Forelimb muscle (tissue), 1 donor: ENCODE measurements around the gene FSTL4. TPM values are rescaled to one million over a fixed set of nuclear protein-coding genes. Genes with fewer than 3 reads are reported as not detected.

Experiments used
- DNase-seq: peaks from one replicate; pipeline ENCODE4 v3.0.0-alpha.2; 2013; ENCODE audit warnings: low read depth
- polyA plus RNA-seq: library from polyadenylated mRNA; unstranded; fragments of 120-200 nt; gene quantifications from one replicate; pipeline ENCODE4 v1.2.1, GENCODE V29; 2013; ENCODE audit not compliant: insufficient read length

The FSTL4 gene
- polyA plus RNA-seq, 1 donor = 3.6 TPM

DNA sequence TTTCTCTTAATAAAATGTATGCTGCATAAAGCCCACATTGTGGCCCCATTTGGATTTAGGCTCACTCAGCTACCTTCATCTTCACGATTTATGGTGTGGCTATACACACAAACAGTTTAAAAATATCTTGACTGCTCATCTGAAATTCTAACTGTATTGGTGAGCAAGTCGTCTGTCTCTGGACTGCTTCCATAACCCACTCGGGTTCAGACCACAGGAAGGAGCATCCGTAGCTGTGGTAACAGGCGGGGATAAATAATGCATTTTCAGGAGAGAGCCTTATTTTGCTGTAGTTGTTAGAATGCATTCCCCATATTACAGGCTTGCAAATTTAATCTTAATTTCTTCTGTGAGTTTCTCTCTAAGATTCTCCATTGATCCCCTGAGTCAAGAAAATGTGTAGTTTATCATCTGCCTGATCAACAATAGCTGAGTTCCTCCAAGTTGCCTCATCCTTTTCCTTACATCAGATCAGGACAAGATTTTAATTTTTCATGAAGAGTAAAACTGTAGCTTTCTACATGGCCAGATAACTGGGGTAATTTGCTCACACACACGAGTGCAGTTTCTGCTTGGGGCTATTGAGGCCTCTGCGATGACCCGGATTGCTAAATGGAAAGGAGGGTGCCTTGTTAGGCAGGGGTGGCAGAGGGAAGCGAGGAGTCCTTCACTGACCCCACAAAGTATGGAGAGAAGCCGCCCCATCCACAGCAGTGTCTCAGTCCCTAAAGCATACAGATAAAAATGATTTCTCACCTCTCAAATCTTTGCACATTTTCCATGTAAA lies 133.9 kb downstream of the FSTL4 start:
- peak; percentile 16 for DNase-seq

DNA sequence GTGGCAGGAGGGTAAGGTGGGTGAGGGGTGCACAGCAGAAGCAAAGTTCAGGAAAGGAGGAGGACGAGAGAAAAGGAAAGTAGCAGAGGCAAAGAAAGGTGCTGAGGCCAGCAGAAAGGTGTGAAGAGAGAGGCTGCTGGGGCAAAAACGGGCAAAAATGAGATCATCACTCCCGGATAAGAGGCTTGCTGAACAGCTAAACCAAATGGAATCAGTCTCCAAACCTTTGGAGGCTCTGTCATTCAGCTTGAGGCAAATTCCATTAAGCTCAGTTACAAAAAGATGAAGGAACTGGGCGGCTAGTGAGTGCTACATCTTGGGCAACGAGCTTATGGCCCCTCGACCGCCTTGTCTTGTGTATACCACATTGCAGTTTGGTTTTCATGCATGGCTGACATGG lies 136.4 kb downstream of the FSTL4 start:
- no peak for DNase-seq

DNA sequence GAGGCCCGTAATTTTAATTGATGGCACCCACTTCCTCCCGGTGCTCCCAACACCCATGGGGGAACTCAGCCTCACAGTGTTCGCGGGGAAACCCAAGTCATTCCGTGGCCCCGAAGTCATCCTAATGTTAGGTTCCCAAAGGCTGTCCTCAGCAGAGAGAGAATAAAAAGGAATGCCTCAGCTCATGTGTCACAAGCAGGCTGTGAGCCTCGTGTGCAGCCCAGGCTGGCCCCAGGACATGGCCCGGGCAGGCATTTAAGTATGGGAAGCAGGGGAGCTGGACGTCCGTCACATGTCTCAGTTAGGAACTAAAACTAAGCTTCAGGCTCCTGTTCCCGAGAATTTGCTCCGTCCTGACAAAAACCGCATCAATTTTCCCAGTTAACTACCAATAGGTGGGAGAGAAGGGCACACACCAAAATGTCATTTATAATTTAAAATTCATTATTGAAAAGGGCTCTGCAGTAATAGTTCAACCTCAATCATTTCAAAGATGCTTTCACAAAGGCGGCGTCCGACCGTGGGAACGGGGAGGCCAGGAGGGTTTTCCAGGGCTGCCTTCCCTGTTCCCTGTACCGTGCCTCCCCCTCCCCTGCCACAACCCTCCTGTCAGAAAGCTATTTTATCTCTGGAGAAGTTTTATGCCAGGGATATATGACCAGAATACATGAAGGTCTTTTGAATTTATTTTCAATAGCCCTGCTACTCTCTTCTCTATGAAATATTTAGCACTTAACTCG lies 137.3 kb downstream of the FSTL4 start:
- DNase-seq = no peak

DNA sequence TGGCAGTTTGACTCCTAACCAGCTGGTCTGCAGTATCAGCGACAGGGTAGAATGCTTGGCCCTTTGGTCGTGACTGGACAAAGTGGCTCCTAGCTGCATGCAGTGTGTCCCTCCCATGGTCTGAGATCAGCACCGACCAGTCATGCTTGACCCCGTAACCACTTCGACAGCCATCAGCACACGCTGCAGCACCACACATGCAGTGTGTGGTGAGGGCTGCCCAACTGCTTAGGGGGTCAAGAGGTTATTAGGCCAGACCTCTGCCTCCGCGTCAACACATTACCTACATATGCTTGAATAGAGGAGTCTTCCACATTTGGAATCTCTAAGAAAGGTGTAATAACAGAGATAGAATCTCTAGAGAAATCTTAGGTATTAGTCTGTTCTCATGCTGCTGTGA lies 139.1 kb downstream of the FSTL4 start:
- no peak for DNase-seq

DNA sequence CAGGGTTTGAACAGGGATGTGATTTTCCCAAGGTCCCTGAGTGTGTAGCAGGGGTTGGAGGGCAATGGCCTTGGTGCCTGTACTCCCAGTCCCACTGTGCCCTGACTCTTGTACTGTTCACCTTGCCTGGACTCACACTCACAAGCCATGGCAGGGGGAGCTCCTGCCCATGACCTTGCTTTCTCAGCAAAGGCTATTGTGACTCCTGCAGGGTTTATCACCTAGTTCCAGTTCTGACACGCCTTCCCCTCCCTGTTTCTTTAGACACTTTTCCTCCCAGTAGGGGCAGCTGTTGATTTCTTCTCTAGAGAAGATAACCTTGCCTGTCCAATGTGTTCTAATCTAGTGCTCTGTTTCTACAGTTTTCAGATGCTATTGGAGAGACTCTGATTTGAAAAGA lies 139.5 kb downstream of the FSTL4 start:
- no peak for DNase-seq

DNA sequence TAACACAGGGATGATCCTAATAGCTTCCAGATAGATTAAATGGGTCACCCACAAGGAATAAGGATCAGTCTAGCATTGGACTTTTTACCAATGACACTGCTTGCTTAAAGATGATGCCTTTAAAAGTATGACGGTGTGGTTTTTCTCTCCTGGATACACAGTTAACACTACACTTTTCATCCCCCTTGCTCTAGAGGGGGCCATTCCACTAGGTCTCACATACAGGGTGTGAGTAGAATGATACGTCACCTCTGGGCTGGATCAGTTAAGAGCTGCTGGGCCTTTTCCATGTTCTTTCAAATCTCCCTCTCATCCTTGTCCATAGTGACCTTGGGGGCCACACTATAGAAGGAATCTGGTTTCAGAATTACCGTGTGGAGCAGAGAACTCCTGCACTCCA lies 140.6 kb downstream of the FSTL4 start:
- no peak for DNase-seq

DNA sequence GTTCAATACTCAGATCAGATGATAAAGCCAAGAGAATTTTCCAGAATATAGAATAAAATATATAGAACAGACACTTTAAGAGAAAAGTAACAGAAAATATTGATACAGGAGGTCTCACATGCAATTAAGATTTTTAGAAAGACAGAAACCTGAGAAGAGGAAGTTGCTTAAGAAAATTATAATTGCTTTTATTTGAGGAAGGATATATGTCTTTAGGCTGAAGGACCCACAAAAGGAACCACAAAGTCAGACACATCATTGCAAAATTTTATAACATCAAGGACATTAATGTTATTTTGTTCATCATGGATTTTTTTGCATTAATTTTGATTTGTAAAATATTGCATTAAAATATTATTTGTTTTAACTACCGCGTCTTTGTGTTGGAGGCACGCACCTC lies 141.5 kb downstream of the FSTL4 start:
- no peak for DNase-seq

DNA sequence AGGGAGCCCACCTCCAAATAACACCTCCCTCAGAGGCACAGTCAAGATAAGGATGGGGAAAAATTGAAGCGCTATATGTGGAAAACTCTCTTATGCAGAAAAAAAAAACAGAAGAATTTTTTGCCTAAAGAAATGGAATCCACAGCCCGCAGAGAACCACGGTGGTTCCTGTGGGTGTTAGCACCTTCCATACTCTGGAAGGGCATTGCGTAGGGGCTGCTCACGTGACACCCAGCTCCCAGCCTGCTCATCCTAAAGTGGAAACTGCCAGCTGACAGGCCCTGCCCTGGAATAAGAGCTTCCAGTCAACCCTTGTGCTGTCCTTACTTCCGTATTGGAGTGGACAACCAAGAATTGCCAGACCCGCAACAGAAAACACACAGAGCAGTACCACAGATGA lies 142.5 kb downstream of the FSTL4 start:
- no peak for DNase-seq

DNA sequence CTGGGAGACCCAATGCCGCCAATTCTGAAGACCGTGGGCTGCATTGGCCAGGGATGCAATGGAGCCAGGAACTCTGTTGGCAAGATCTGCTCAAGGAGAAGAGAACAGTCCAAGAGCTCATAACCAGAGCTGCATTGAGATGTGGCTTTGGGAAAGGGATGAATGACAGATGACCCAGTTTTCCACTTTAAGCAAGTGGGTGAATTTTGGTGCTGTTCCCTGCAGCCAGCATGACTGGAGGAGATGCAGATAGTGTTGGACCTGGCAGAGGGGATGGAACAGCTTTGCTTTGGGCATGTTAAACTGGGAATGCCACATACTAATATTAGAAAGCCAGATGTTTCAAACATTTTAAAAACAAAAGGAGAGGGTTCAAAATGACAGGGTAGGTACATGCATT lies 143.1 kb downstream of the FSTL4 start:
- DNase-seq = no peak

DNA sequence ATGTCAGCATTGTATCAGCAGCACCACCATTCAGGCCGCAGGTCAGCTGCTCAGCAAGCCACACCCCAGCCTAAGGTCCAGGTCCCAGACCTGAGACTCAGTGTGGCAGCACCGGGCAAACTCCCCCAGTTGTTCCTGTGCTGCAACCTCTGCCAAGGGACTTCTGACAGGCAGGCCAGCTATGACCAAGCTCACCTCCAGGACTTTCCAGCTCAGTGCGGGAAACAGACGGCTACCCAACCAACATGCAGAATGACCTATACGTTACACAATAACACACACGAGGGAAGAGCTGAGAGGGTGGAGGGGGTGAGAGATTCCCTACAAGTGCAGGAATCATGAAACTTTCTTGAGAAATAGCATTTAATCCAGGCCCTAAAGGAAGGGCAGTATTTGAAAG lies 143.7 kb downstream of the FSTL4 start:
- DNase-seq = no peak

DNA sequence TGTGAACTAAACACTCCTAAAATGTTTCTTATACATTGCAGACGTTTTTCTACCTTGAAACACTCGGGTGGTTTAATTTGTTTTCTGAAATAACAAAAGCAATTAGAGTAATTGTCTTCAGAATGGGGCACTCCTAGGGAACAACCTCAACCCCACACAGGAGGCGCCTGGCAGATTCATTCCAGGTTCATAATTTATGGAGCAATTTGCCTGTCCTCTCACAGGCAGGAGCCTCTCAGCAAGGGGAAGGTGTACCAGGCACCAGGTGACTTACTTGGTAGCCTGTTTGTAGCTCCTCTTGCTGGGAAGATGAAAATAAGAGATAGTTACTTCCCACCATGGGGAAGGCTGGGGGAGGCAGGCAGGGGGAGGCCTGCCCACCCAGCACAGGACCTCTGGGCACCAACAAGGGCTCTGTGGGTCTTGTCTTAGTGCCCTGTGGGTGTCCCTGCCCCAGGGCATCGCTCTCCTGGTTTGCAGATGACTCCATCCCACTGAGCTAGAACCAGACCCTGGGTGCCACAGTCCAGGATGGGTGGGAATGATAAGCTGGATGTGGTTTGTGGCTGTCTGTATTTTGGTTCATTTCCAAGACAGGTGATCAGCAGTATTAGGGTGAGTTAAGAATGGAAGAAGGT lies 144.4 kb downstream of the FSTL4 start:
- DNase-seq = no peak

DNA sequence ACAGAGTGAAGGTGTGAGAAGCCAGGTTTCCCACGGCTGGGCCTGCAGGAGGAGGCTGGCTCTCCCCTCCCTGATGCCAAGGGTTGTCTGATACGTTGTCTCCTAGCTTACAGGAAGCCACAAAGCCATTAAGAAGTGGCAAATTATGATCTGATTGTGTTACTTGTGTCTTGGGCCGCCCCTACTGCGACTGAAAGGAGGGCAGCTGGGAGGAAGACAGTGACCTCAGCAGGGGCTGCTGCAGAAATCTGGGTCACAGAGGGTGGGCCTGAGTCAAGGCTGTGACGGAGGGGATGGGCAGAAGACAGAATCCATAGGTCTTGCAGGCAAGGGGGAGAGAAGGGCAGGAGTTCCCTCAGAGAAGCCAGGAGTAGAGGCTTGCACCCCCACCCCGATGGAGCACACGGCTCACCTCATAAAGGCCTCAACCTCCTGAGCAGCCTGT lies 145.0 kb downstream of the FSTL4 start:
- DNase-seq = no peak

DNA sequence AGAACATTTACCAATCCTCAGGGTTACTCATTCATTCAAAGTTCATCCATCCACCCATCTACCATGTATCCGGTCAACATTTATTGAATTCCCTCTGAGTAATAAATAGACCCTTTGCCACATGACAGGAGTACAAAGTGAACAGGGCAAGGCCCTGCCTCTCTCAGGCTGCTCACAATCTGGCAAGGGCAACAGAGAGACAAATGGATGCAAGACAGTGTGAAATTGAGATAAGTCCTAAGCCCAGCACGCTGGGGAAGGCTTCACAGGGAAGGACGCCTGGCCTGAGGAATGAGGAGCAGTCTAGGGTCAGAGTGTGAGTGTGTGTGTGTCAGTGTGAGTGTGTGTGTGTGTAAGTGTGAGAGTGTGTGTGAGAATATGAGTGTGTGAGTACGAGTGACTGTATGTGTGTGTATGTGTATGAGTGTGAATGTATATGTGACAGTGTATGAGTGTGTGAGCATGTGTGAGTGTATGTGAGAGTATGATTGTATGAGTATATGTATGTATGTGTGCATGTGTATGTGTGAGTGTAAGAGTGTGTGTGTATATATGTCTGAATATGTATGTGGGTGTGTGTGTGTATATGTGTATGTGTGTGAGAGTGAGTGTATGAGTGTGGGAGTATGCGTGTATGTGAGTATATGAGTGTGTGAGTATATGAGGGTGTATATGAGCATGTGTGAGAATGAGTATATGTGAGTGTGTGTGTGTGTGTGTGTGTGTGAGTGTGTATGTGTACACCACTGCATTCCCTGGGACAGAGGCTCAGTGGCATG lies 145.6 kb downstream of the FSTL4 start:
- DNase-seq = no peak

DNA sequence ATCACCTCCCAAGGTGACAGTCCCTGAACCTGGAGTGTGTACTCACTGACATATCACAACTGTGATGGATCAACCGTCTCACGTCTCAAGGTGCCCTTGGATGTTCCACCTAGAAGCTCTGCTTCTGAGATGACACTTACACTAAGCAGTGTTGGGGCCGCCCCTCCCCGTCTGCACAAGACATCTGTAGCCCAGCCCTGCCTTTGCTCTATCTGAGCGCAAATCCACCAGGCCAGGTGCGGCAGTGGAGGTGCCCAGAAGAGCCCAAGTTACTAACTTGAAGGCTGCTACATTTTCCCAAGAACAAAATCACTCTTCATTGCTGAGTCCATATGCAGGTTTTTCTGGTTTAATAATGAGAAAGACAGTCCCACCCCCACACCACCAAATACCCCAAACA lies 148.3 kb downstream of the FSTL4 start:
- DNase-seq = no peak

DNA sequence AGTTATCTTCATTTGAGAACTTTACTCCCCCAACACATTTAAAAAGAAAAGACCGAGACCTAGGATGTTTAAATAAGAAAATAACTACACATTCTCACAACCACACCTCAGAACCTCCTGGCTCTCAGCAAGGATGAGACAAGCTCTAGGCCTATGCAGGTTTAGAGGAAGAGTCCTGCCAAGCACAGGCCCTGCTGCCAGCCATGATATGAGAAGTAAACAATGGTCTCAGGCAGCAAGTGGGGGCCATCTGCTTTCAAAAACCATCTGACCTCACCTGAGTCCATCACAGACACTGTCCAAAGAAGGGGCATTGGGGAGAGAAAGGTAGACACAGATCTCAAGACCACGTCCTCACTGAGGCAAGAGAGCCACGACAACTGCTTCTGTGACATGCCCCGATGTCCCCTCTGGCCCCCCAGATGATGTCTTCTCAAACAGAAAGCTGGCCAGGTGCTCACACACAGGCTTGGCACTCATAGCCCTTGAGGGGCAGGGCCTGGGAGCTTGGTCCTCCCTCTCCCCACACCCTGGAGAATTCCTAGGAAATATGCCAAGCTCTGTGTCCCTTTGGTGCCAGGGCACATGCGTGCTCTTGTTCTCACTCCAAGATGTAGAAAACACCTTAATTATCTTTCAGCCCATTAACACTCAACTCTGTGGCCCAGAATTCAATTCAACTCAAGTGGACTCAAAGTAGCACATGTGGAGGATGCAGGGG lies 150.4 kb downstream of the FSTL4 start:
- no peak for DNase-seq

DNA sequence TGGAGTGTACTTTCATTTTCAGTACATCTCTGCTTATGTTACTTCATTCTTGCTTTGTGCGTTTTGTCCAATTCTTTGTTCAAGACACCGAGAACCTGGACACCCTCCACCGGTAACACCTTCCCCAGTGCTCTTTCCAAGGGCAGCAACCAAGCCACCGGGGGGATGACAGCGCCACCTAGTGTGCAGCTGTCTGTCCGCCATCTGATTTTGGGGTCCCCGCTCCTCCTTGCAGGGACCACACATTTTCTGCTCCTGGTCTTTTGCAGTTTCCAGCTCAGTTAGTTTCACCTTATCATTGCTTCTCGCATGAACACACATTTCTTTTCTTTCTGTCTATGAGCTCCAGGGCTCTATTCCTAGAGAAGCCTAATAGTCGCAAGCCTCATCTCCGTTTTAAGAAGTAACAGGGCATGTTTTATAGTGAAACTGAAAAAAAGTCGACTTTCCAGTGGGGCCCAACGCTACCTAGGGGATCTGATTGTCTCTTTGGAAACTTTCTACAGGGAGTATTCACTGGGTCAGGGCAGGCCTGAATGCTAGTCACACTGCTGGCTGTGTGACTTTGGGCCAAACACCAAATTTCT lies 152.1 kb downstream of the FSTL4 start:
- DNase-seq = no peak

DNA sequence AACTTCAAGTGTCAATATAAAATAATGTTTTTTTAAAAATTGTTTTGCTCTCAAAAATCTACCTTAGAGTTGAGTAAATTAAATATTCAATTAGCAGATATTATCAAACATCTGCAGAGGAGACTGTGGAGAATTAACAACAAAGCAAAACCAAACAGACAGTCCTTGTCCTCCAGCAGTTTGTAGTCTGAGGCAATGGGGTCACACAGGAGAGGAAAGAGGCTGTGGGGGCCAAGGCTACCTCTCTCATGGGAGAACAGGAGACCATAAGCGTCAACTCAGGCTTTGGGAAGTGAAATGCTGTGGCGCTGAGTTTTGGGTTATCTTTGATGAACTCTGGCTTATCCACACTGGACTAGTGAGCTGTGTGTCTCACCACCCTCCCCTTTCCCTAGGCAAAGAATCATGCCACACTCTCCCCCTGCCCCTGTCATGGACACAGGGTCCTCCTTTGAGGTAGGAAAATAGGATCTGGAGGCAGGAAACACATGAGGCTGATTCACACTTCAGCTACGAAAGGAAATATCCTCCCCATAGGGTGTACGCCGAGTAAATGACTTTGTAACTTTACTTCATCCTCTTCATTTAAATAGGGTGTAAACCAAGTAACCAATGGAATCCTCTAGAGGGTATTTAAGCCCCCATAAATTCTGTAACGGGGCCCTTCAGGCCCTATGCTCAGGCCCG lies 152.7 kb downstream of the FSTL4 start:
- DNase-seq = no peak

DNA sequence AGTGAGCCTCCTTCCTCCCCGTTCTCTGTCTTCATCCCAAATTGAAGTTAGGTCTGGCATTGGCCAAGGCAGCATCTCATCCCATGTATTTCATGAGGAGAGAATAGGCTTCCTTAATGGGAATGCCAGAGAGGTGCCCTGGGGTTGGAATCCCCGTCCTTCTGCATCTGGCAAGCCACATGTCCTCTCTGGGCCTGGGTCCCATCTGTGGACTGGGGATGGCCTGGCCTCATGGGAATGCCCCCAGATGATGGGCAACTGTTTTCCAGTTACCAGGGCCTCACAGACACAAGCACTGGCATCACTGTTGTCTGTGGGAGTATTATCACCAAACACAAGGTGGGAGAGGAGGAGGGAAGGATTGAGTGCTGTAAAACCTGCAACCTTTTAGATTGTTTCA lies 153.9 kb downstream of the FSTL4 start:
- no peak for DNase-seq

DNA sequence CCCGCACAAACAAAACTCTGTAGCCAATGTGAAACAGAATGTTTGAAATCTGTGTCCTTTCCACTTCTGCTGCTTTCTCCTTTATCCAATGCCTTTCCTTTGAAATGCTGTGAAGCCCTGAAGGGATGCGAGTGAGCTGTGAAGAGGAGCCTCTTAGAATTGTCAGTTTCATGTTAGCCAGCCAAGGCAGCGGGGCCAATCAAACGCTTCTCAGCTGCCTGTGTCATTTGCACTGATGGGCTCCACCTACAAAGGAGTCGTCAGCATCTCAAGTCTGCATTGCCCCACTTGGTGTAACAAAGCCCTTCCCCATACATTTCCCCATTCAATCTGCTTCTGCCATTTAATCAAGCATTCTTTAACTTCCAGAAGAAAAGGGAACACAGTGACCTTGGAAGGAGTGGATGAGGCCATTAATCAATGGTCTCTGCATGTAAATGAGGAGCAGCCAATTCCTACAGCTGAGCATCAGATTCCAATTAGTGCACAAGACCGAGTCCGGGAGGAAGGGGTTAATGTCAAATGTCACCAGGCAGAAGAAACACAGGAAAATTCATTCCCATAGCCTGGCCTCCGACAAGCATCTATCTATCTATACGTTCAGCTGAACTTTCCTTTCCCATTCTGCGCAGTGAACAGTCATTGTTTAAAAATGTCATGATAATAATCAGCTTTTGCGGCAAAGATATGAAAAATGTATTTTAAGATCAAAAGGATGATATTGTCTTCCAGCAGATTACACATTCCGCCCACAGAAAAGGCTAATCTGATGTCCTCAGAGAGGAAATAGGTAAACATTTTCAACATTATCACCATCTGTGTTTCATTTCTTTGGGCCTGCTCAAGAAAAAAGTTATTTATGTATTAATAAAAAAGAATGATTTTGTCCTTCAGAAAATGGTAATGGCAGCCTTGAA lies 154.6 kb downstream of the FSTL4 start:
- DNase-seq = no peak
